Gastrocnemius medialis (tissue), 4 donors: ENCODE measurements around the gene PACSIN2. TPM values are rescaled to one million over a fixed set of nuclear protein-coding genes. Genes with fewer than 3 reads are reported as not detected.
A peak's percentile ranks its signal among the peaks of the same experiment; 100 is the strongest.

Experiments used
- ATAC-seq, 2 donors: fragments of 150-250 bp; one replicate each; pipeline ENCODE4 v1.9.1; 2016
- DNase-seq, 2 donors: peaks; one replicate each; pipeline ENCODE4 v3.0.0-alpha.2; 2019
- H3K27ac ChIP-seq, 4 donors: fragments of 200-600 bp; sonication (generic); 1 replicate in 1 of 4; 2 replicates in 3 of 4; pipeline ENCODE4 v1.5.1; 2016 to 2018; ENCODE audit warnings: mild to moderate bottlenecking in 2 of 4, moderate library complexity in 1 of 4
- H3K27me3 ChIP-seq, 3 donors: fragments of 200-600 bp; sonication (generic) in 2 of 3; 1 replicate in 1 of 3; 2 replicates in 2 of 3; pipeline versions ENCODE4 v1.5.1 to v1.6.0; 2016 to 2019; ENCODE audit warnings: mild to moderate bottlenecking in 1 of 3, moderate library complexity in 1 of 3
- H3K36me3 ChIP-seq, 2 donors: fragments of 200-600 bp; sonication (generic) in 1 of 2; one replicate each; pipeline ENCODE4 v1.5.1; 2017 to 2018
- H3K4me1 ChIP-seq, 2 donors: fragments of 200-600 bp; sonication (generic) in 1 of 2; one replicate each; pipeline ENCODE4 v1.5.1; 2016 to 2017; ENCODE audit warnings: mild to moderate bottlenecking in 2 of 2
- H3K4me3 ChIP-seq, 4 donors: fragments of 200-600 bp; sonication (generic) in 3 of 4; 1 replicate in 1 of 4; 2 replicates in 3 of 4; pipeline ENCODE4 v1.5.1; 2016 to 2019; ENCODE audit warnings: mild to moderate bottlenecking in 2 of 4
- H3K9me3 ChIP-seq, 3 donors: fragments of 200-600 bp; sonication (generic) in 2 of 3; 1 replicate in 1 of 3; 2 replicates in 2 of 3; pipeline ENCODE4 v1.5.1; 2016 to 2019
- POLR2A ChIP-seq, 2 donors: fragments of 450-650 bp; IDR thresholded peaks; one replicate each; pipeline ENCODE4 v1.6.1; 2017; ENCODE audit warnings: antibody characterized with exemption in 2 of 2, mild to moderate bottlenecking in 2 of 2, moderate library complexity in 2 of 2
- in situ Hi-C, 4 donors: fragments of 200-750 bp; cut with MboI; loops; one replicate each; pipeline versions ENCODE4 v1.15.0 to v1.8.0; 2017; ENCODE audit warnings: low sequenced_read_pairs in 4 of 4
- intact Hi-C: fragments of 100-400 bp; cut with DNase I; formaldehyde crosslinking; loops from one replicate; pipeline ENCODE4 v1.15.1; 2023; ENCODE audit warnings: low total_unique reads
- total RNA-seq, 4 donors: library from RNA; depleted of rRNA; stranded (reverse); fragments of >200 nt; gene quantifications; one replicate each; pipeline versions ENCODE4 v1.1.0 to v1.2.3, GENCODE V29; 2016
- TF ChIP-seq, protein P1 (sequence below), 5 experiments: fragments of 450-650 bp in 3 of 5; fragments of 200-600 bp in 2 of 5; sonication (generic) in 2 of 5; IDR thresholded peaks in 4 of 5; conservative IDR thresholded peaks in 1 of 5; 1 replicate in 4 of 5; 2 replicates in 1 of 5; pipeline ENCODE4 v1.5.1; 2016 to 2019; ENCODE audit warnings: antibody characterized with exemption in 5 of 5, mild to moderate bottlenecking in 3 of 5, moderate library complexity in 3 of 5

PACSIN2 gene
- total RNA-seq, 4 donors from 2014 or later = 37.3 to 45.9 (median 39.8) TPM

DNA sequence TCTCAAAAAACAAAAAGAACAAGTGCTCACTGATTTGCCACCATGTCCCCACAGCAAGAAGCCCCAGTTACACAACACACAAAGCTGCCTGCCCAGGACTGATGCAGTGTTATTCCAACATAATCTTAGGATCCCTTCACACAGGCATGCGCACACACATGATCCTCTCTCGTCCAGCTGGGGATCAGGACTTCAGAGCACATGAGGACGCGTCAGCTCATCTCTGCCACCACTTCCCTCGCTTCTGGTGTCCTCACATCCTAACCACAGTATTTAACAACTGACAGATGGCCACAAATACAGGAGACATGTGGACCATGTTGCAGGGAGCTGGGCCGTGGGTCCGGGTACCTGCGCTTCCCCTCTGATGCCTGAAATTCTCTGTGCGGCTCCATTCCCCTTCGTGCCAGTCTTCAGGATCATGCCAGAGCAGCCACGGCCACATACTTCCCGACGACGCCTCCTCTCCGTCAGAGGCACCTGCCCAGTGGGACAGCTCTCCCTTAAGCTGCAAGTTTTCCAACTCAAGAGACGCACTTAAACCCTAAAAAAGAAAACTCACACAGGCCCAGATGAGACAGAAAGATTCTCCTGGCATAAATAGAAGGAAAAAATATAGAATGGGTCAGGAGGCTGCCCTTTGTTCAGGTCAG lies 68.3 kb downstream of the PACSIN2 start:
- Histone ChIP-seq H3K27me3 (no peaks in the 10 kb centered on the region), H3K27ac (peak overlapping the region; percentile 55 to 95 (median 64)), H3K36me3 (no peaks in the 10 kb centered on the region), H3K9me3 (no peaks in the 10 kb centered on the region), H3K4me3 (no peak overlapping the region), H3K4me1 (peaks cover 69 to 78% of the 10 kb centered on the region in 2 donors)
- in situ Hi-C loops (no loop called here), intact Hi-C loops (no loop called here)
- no peak for TF ChIP-seq POLR2A (IDR thresholded peaks at IDR 0.05)
- TF ChIP-seq, protein P1, sequence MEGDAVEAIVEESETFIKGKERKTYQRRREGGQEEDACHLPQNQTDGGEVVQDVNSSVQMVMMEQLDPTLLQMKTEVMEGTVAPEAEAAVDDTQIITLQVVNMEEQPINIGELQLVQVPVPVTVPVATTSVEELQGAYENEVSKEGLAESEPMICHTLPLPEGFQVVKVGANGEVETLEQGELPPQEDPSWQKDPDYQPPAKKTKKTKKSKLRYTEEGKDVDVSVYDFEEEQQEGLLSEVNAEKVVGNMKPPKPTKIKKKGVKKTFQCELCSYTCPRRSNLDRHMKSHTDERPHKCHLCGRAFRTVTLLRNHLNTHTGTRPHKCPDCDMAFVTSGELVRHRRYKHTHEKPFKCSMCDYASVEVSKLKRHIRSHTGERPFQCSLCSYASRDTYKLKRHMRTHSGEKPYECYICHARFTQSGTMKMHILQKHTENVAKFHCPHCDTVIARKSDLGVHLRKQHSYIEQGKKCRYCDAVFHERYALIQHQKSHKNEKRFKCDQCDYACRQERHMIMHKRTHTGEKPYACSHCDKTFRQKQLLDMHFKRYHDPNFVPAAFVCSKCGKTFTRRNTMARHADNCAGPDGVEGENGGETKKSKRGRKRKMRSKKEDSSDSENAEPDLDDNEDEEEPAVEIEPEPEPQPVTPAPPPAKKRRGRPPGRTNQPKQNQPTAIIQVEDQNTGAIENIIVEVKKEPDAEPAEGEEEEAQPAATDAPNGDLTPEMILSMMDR (IDR thresholded peaks at IDR 0.05 in 4 of 5, conservative IDR thresholded peaks at IDR 0.05 in 1 of 5) = no peak
- peak in 1 of 2 donors; percentile 58 for DNase-seq
- ATAC-seq = peak; percentile 45 to 51

DNA sequence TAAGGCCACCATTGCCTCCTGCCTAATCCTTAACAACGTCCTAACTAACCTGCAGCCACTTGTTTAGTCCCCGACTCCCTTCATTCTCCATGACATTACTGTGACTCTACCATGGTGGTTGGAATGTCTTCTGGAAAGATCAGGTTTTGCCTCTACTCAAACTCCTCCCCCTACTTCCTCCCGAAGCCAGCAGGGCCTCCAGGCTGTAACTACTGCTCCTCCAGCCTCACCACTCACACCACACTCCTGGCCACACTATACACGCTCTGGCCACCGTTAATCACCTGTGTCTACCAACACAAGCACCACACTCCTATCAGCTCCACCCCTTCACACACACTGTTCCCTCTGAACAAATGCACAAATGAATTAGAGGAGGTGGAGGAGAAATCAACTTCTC lies 69.2 kb downstream of the PACSIN2 start:
- Histone ChIP-seq H3K4me3 (no peak overlapping the region), H3K4me1 (peaks cover 75 to 83% of the 10 kb centered on the region in 2 donors), H3K36me3 (no peaks in the 10 kb centered on the region), H3K9me3 (no peaks in the 10 kb centered on the region), H3K27me3 (no peaks in the 10 kb centered on the region), H3K27ac (peak overlapping the region; percentile 7 to 95 (median 62))
- intact Hi-C loops = no loop called here
- ATAC-seq (no peak), DNase-seq (no peak)
- in situ Hi-C loops = no loop called here
- TF ChIP-seq POLR2A (IDR thresholded peaks at IDR 0.05) = no peak
- TF ChIP-seq, protein P1 (IDR thresholded peaks at IDR 0.05 in 4 of 5, conservative IDR thresholded peaks at IDR 0.05 in 1 of 5) = no peak

DNA sequence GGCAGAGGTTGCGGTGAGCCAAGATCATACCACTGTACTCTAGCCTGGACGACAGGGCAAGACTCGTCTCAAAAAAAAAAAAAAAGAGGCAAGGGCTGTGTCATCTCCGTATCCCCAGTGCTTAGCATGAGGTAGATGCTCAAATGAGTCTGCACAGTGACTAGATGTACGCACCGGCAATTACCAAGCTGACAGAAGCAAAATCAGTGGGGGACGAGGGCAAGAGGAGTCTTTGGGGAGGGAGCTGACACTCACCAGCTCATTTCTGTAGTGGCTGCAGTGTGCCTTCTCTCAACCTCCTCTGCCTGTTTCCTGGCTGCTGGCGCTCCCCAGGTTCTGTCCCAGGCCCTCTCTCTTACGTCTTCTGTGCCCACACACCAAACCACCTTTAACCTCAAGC lies 69.9 kb downstream of the PACSIN2 start:
- Histone ChIP-seq H3K27ac (peak overlapping the region; percentile 7 to 95 (median 62)), H3K4me1 (peaks cover 81 to 91% of the 10 kb centered on the region in 2 donors), H3K27me3 (no peaks in the 10 kb centered on the region), H3K9me3 (no peaks in the 10 kb centered on the region), H3K4me3 (no peak overlapping the region), H3K36me3 (no peaks in the 10 kb centered on the region)
- ATAC-seq = no peak
- in situ Hi-C loops (no loop called here), intact Hi-C loops (no loop called here)
- DNase-seq = no peak
- TF ChIP-seq, protein P1 (IDR thresholded peaks at IDR 0.05 in 4 of 5, conservative IDR thresholded peaks at IDR 0.05 in 1 of 5) = no peak
- TF ChIP-seq POLR2A (IDR thresholded peaks at IDR 0.05) = no peak

DNA sequence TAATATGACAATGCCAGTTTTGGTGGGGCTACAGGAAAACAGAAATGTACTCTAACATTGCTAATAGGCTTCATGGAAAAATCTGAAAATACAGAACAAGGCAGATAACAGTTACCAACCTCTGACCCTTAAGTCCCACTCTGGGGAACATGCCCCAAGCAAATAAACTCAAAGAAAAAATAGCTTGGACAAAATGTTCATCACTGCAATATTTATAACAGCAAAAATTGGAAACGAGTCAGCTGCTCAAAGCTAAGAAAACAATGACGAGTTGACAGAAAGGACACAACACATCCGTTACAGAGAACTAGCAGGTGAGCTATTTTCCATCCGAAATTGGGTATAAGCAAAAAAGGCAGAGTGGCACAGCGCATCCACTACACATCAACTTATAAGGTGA lies 70.5 kb downstream of the PACSIN2 start:
- intact Hi-C loops = no loop called here
- Histone ChIP-seq H3K36me3 (no peaks in the 10 kb centered on the region), H3K4me1 (peaks cover 87 to 92% of the 10 kb centered on the region in 2 donors), H3K4me3 (no peak overlapping the region), H3K27ac (peak overlapping the region; percentile 7 to 95 (median 62)), H3K9me3 (no peaks in the 10 kb centered on the region), H3K27me3 (no peaks in the 10 kb centered on the region)
- DNase-seq = no peak
- in situ Hi-C loops = no loop called here
- TF ChIP-seq, protein P1 (IDR thresholded peaks at IDR 0.05 in 4 of 5, conservative IDR thresholded peaks at IDR 0.05 in 1 of 5) = no peak
- no peak for TF ChIP-seq POLR2A (IDR thresholded peaks at IDR 0.05)
- peak in 1 of 2 donors; percentile 43 for ATAC-seq
